HG03469 (cell line): ENCODE data around the gene EARS2.
"Not testable (repeated sequence)": the region's sequence is repeated elsewhere in the genome, so short reads cannot be mapped to it uniquely, and the experiment has no call there.

Experiments used
- ATAC-seq: cut with Tn5 transposase; IDR thresholded peaks from one replicate; pipeline ENCODE4 v1.9.1; 2021; ENCODE audit warnings: mild to moderate bottlenecking, moderate library complexity, moderate number of reproducible peaks; ENCODE audit not compliant: unreplicated experiment

EARS2 gene

GRCh38 chr16:23485257-23485614 is 71.9 kb downstream of the EARS2 start:
- no peak for ATAC-seq

GRCh38 chr16:23484510-23485256 is 72.5 kb downstream of the EARS2 start:
- no peak for ATAC-seq

GRCh38 chr16:23483492-23483891 is 73.7 kb downstream of the EARS2 start:
- ATAC-seq = not testable (repeated sequence)

- ATAC-seq = no peak
Measured at GRCh38 chr16:23482778-23483177, 74.4 kb downstream of the EARS2 start.

GRCh38 chr16:23480257-23480656 is 76.9 kb downstream of the EARS2 start:
- ATAC-seq = no peak

- ATAC-seq = no peak
Measured at GRCh38 chr16:23479138-23479537, 78.0 kb downstream of the EARS2 start.

- ATAC-seq = no peak
Measured at GRCh38 chr16:23478566-23478965, 78.6 kb downstream of the EARS2 start.

GRCh38 chr16:23476289-23476688 is 80.9 kb downstream of the EARS2 start:
- ATAC-seq = no peak
